ENCODE data around the gene PPP1CA. TPM values are rescaled to one million over a fixed set of nuclear protein-coding genes. Genes with fewer than 3 reads are reported as not detected.
"Not testable (repeated sequence)": the region's sequence is repeated elsewhere in the genome, so short reads cannot be mapped to it uniquely, and the experiment has no call there.

Gene PPP1CA
- polyA plus RNA-seq, 4 donors = 150 to 187 (median 162) TPM

DNA sequence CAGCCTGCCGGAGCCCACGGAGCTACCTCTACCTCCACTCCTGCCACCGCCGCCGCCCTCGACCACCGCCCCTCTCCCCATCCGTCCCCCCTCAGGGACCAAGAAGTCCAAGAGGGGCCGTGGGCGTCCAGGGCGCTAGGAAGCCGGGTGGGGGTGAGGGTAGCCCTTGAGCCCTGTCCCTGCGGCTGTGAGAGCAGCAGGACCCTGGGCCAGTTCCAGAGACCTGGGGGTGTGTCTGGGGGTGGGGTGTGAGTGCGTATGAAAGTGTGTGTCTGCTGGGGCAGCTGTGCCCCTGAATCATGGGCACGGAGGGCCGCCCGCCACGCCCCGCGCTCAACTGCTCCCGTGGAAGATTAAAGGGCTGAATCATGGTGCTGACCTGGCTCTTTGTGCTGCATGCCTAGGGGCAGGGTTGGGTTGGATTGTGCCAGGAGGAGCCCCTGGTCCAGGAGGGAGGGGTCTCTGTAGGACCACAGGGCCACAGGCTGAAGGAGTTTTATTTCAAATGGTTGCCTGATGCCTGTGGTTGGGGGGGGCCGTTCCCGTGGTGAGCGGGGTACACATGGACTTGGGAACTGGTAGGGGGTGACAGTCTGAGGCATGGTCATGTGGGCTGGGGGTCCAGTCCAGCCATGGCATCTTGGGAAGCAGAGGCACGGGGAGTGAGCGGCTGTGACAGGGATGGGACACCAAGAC, 33.5 kb upstream of the PPP1CA start:
- no peak for DNase-seq (ENCODE audit: low read depth in 4 of 4, low spot score in 2 of 4)

DNA sequence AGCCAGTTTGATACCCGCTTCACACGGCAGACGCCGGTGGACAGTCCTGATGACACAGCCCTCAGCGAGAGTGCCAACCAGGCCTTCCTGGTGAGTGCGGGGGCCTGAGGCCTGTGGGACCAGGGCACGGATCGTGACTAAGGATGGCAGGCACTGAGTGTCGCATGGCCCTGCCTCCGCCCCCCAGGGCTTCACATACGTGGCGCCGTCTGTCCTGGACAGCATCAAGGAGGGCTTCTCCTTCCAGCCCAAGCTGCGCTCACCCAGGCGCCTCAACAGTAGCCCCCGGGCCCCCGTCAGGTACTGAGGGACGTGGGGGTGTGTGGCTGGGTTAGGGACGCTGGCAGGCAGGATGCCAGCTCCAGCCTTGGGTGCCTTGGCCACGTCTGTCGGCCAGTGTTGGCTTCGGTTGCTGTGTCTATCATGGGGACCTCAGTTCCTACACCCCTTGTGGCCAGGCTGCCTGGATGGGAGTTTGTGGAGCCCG, 32.8 kb upstream of the PPP1CA start:
- DNase-seq (ENCODE audit: low read depth in 4 of 4, low spot score in 2 of 4) = no peak

DNA sequence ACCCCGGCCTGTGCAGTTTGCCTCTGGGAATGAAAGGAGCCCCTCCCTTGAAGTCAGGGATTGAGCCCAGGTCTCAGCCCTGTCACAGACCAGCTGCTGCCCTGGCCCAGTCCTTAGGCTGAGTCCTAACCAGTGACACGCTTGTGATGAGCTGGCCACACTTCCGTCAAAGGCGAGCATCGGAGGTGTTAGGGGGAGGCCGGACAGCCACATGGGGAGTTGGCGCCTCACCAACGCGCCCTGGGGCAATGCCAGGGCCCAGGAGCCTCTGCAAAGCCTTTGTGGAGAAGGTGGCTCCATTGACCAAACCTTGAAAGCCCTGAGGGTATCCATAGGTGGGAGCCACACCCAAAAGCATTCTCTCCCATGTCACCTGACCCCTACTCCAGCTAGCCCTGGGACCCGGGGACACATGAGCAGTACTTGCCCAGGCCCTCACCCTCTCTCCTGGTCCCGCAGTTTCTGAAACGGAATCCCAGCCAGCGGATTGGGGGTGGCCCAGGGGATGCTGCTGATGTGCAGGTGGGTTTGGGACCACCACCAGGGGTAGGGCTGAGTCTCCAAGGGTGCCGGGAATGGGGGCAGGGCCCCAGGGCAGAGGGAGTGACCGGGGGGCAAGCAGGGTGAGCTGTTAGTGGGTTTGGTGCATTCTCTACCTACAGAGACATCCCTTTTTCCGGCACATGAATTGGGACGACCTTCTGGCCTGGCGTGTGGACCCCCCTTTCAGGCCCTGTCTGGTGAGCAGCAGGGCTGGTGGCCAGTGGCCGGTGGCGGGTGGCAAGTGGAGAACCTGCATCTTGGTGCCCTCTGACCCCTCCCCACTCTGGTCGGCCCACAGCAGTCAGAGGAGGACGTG, 32.1 kb upstream of the PPP1CA start:
- DNase-seq (ENCODE audit: low read depth in 4 of 4, low spot score in 2 of 4) = no peak

DNA sequence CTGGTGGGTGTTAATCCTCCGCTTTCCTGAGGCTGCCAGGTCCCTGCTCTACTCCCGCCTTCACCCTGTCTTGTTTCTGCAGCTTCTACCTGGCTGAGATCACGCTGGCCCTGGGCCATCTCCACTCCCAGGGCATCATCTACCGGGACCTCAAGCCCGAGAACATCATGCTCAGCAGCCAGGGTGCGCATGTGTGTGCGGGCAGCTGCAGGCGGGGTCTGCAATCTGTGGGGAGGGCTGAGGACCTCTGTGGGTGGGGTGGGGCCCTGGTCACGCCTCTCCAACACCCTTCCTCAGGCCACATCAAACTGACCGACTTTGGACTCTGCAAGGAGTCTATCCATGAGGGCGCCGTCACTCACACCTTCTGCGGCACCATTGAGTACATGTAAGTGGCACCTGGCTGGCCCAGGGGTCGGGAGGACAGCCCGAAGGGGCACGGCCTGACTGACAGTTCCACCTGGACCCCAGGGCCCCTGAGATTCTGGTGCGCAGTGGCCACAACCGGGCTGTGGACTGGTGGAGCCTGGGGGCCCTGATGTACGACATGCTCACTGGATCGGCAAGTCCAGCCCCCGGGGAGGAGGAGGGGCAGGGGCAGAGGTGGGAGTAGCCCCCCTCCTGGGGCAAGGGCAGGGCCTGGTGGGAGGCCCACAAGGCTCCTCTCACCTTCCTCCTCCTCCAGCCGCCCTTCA, 31.1 kb upstream of the PPP1CA start:
- DNase-seq (ENCODE audit: low read depth in 4 of 4, low spot score in 2 of 4) = no peak

DNA sequence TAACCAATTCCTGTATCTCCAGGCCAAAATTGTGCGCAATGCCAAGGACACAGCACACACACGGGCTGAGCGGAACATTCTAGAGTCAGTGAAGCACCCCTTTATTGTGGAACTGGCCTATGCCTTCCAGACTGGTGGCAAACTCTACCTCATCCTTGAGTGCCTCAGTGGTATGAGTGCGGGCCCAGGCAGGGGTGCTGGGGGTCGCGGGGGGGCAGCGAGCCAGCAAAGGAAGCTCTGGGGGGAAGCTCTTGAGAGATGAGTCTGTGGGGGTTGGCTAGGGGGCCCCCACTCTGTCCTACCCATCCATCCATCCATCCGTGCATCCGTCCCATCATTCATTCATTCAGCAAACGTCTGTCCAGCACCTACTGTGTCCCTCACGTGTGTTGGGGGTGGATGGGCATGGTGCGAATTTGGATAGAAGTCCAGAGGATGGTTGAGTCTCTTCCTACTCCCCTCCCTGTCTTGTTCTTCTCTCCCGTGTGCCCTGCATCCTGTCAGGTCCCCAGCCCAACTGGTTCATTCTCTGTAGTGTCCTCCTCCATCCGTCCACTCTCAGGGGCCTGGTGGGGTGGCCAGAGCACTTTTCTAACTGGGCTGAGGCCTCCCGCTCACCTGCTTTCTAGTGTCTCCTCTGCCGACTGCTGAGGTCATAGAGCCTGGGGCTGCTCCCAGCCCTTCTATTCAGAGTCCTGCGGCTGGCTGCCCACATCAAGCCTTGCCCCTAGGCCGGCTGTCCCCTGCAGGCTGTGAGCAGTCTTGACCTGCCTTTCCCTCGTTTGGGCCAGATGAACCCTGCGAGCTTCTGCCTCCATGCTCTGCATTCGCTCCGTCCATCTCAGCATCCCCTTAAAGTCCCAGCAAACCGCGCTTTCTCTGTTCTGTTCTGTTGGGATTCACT, 29.9 kb upstream of the PPP1CA start:
- no peak for DNase-seq (ENCODE audit: low read depth in 4 of 4, low spot score in 2 of 4)

DNA sequence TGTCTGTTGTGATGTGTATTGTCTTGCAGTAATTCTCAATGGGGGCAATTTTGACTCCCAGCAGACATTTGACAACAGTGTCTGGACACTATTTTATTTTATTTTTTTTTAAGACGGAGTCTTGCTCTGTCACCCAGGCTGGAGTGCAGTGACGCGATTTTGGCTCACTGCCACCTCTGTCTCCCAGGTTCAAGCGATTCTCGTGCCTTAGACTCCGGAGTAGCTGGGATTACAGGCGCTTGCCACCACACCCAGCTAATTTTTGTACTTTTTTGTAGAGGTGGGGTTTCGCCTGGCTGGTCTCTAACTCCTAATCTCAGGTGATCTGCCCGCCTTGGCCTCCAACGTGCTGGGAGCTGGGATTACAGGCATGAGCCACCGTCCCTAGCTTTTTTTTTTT, 28.1 kb upstream of the PPP1CA start:
- DNase-seq (ENCODE audit: low read depth in 4 of 4, low spot score in 2 of 4) = no peak

DNA sequence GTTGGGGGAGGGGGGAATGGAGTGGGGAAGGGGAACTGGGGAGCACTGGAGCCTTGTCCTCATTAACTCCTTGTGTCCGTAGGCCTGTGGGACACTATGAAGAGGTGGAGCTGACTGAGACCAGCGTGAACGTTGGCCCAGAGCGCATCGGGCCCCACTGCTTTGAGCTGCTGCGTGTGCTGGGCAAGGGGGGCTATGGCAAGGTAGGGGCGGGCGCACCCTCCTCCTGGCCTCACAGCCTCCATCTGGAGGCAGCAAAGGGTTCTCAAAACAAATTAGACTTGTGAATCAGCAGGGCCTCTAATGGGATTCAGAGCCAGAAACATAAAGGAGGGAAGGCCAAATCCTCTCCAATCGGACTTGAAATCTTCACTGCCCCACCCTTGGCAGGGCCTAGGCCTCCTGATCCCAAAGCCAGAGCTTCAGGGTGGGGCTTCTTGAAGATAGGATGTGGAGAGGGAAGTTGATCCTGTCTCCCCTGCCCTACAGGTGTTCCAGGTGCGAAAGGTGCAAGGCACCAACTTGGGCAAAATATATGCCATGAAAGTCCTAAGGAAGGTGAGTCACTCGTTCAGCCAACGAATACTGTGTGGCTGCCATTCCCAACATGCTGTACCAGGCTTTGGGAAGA, 27.5 kb upstream of the PPP1CA start:
- no peak for DNase-seq (ENCODE audit: low read depth in 4 of 4, low spot score in 2 of 4)

DNA sequence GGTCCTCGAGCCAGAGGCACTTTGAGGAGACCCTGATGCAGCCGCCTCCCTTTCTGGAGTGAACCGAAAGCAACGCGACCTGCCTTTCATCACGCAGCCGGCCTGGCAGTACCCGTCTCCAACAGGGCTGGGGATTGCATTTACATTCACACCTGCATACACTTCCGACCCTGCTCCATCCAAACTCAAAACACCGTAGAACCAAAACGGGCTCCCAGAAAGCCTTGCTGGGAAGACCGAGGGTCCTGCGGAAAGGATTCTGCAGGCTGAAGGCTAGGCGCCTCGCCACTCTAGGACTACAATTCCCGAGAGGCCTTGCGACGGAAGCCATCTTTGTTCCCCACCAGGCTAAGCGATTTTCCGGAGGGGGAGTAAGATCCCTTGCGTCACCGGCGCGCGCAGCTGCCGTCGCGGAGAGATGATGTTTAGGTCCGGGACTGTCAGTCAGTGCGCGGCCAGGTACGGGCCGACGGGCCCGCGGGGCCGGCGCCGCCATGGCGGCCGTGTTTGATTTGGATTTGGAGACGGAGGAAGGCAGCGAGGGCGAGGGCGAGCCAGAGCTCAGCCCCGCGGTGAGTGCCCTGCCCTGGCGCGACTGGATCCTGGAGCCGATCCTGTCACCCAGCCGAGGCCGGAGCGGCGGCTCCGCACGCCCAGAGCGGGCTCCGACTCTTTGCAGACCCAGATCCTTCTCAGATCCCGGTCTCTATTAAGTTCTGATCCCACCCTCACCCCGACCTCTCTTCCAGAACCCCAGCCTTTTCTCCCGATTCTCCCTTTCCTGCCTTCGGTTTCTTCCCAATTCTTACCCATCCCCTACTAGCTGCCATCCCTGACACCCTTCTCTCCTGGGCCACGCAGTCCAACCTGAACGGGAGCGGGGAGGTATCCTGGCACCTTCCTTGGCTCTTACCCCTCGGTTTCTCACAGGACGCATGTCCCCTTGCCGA, 26.7 kb upstream of the PPP1CA start, which contains the start of gene RPS6KB2:
RPS6KB2 (plus strand) TSS at position 443 of the 950 bp plus-strand sequence; CDS start at position 495, 52 bp downstream.
- DNase-seq (ENCODE audit: low read depth in 4 of 4, low spot score in 2 of 4) = peak; percentile 90 to 99 (median 94)

DNA sequence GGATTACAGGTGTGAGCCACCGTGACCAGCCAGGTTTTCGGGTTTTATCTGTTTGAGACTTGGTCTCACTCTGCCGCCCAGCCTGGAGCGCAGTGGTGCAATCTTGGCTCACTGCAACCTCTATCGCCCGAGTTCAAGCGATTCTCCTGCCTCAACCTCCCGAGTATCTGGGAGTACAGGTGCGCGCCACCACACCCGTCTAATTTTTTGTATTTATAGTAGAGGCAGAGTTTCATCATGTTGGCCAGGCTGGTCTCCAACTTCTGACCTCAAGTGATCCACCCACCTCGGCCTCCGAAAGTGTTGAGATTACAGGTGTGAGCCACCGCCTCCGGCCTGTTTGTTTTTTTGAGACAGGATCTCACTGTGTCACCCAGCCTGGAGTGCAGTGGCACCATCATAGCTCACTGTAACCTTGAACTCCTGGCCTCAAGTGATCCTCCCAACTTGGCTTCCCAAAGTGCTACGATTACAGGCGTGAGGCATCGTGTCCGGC, 25.8 kb upstream of the PPP1CA start:
- DNase-seq (ENCODE audit: low read depth in 4 of 4, low spot score in 2 of 4) = not testable (repeated sequence)

DNA sequence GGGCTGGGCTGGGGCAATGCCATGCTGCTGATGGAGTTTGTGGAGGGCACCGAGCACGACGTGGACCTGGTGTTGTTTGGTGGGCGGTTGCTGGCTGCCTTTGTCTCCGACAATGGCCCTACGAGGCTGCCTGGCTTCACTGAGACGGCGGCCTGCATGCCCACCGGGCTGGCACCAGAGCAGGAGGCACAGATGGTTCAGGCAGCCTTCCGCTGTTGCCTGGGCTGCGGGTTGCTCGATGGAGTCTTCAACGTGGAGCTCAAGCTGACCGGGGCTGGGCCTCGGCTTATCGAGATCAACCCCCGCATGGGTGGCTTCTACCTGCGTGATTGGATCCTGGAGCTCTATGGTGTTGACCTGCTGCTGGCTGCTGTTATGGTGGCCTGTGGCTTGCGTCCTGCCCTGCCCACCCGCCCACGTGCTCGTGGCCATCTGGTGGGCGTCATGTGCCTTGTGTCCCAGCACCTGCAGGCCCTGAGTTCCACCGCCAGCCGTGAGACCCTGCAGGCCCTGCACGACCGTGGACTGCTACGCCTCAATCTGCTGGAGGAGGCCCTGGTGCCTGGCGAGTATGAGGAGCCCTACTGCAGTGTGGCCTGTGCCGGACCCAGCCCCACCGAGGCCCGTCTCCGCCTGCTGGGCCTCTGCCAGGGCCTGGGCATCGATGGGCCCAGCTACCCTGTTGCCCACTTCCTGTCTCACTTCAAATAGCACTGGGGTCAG, 22.4 kb upstream of the PPP1CA start:
- no peak for DNase-seq (ENCODE audit: low read depth in 4 of 4, low spot score in 2 of 4)

DNA sequence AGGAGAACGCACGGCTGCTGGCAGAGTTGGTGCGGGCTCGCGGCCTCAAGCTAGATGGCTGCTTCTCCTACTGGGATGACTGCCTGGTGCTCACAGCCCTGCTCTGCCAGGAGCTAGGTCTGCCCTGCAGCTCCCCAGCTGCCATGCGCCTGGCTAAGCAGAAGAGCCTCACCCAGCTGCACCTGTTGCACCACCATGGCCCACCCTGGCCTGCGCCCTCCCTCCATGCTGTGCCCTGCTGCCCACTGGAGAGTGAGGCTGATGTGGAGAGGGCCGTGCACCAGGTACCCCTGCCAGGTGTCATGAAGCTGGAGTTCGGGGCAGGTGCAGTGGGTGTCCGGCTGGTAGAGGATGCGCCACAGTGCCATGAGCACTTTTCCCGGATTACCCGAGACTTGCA, 21.8 kb upstream of the PPP1CA start:
- no peak for DNase-seq (ENCODE audit: low read depth in 4 of 4, low spot score in 2 of 4)

DNA sequence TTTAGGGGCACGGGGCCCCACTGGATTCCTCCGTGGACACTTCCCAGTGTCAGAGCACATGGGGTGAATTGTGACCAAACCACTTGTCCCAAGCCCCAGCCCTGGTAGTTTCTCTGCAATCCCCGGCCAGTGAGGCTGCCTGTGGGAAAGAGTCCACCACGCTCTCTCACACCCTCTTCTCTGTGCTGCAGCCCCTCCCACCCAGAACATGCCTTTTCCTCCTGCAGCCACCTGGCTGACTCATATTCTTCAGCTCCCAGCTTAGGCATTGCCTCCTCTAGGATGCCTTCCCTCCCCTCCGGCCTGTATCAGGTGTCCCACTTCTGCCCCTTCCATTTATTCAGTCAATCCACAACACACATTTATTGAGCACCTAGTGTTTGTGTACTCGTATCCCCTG, 21.2 kb upstream of the PPP1CA start:
- DNase-seq (ENCODE audit: low read depth in 4 of 4, low spot score in 2 of 4) = no peak

DNA sequence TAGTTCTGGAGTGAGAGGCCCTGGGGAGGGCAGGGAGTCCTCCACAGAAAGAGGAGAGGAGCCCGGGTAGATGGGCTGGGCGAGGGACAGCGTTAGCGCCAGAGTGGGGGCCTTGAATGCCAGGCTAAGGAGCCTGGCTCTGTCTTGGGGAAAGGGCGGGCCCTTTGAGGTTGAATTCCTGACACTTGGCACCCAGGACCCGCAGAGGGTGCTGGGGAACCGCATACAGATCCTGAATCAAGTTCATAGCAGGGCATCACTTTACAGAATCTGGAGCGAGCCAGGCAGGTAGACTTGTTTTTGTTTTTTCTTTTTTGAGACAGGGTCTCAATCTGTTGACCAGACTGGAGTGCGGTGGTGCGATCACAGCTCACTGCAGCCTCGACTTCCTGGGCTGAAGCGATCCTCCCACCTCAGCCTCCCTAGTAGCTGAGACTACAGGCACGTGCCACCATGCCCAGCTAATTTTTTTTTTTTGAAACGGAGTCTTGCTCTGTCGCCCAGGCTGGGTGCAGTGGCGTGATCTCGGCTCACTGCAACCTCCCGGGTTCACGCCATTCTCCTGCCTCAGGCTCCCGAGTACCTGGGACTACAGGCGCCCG, 19.9 kb upstream of the PPP1CA start:
- DNase-seq (ENCODE audit: low read depth in 4 of 4, low spot score in 2 of 4) = no peak

DNA sequence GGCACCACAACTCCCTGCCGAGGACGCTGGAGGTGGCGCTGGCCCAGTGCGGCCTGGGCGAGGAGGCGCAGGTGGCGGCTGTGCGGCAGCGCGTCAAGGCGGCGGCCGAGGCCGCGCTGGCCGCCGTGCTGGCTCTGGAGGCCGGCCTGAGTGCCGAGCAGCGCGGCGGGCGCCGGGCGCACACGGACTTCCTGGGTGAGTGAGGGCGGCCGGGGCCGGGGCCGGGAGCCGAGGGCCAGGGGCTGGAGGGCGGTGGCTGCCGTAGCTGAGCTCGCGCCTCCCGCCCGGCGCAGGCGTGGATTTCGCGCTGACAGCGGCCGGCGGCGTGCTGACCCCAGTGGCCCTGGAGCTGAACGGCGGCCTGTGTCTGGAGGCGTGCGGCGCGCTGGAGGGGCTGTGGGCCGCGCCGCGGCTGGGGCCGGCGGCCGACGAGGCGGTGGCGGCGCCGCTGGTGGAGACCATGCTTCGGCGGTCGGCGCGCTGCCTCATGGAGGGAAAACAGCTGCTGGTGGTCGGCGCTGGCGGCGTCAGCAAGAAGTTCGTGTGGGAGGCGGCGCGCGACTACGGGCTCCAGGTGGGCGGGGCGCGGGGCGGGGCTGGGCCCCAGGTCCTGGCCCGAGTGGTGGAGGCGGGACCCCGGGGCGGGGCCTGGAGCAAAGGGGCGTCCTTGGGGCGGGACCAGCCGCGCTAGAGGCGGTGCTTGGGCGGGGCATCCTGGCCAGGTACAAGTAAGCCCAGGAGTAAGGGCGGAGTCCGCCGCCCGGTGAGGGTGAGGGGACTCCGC, 19.2 kb upstream of the PPP1CA start:
- DNase-seq (ENCODE audit: low read depth in 4 of 4, low spot score in 2 of 4) = peak in 3 of 4 donors; percentile 80 to 87 (median 86)

DNA sequence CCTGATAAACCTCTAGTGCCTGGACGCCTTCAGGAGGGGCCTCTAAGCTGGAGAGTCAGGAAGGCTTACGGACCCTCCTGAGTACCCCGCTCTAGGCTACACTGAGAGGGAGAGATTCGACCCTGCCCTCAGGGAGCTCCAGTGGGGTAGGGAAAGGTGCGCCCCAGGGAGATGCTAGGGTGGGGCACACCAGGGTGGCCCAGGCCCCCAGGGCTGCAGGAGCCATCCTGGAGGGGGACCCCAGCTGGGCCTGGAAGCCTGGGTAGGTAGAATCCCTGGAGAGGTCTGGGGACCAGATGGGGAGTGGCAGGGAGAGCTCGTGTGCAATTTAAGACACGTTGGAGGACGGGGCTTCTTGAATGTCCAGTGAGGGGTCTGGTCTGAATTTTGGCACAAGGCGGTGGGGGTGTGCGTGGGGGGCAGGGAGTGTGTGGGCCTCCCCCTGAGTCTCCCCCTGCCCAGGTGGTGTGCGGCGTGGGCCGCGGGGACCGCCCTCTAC, 18.5 kb upstream of the PPP1CA start:
- no peak for DNase-seq (ENCODE audit: low read depth in 4 of 4, low spot score in 2 of 4)

DNA sequence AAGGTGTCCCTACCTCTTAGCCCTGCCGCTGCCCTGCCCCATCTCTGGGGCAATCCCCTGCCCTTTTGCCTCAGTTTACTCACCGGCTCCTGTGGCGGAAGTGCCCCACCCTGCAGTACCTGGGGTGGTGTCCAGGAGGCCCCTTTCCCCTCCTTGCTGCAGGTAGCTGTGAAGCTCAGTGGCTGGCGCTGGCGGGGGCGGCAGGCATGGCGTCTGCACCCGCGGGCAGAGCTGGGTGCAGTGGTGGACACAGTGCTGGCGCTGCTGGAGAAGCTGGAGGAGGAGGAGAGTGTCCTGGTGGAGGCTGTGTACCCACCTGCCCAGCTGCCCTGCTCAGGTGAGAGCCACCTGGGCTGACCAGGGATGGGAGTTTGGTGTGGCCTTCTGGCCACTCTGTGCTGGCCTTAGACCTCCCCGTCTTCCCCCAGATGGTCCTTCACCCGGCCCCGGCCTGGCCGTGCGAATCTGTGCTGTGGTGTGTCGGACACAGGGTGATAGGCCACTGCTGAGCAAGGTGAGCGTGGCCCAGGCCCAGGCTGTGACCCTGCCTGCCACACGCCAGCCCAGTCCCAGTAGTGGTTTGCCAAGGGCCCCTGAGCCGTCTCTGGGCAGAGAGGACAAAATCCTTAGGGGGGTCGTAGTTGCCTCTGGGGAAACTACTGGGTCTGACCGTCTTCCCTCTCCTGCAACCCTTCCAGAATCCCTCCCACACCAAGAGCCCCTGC, 17.8 kb upstream of the PPP1CA start:
- DNase-seq (ENCODE audit: low read depth in 4 of 4, low spot score in 2 of 4) = no peak

Measured in left renal cortex interstitium (tissue), 4 donors.